GM12878 (cell line): ENCODE data around the gene PPP1R1B. TPM values are rescaled to one million over a fixed set of nuclear protein-coding genes. Genes with fewer than 3 reads are reported as not detected.

Experiments
- ATAC-seq: fragments of 200-7000 bp; cut with Tn5 transposase; 3 replicates; pipeline ENCODE4 v1.9.1; 2020; ENCODE audit warnings: mild to moderate bottlenecking, moderate library complexity
- BruUV-seq: library from RNA; stranded (reverse); fragments of 400-500 nt; replicated peaks from 2 replicates; lab custom pipeline; 2021; lab: Mats Ljungman, UMichigan
- CTCF ChIA-PET: fragments of 300-600 bp; sonication (Branson Sonifier 250); formaldehyde crosslinking; extraction: SDS; loops from one replicate; lab custom pipeline; 2021; ENCODE audit warnings: inconsistent platforms; lab: Yijun Ruan, JAX
- POLR2A ChIA-PET: fragments of 350-600 bp; formaldehyde crosslinking; extraction: SDS; loops from one replicate; lab custom pipeline; 2021; ENCODE audit warnings: inconsistent platforms; lab: Charles Lee
- RAD21 ChIA-PET: fragments of 300-600 bp; sonication (Branson Sonifier 250); formaldehyde crosslinking; loops from one replicate; lab custom pipeline; 2023; ENCODE audit warnings: antibody characterized with exemption; ENCODE audit not compliant: unreplicated experiment; lab: Charles Lee
- SMC1A ChIA-PET: fragments of 300-600 bp; sonication (Branson Sonifier 250); formaldehyde crosslinking; loops from one replicate; lab custom pipeline; 2023; ENCODE audit not compliant: unreplicated experiment, uncharacterized antibody; lab: Charles Lee
- DNase-seq: peaks from one replicate; pipeline ENCODE4 v3.0.0-alpha.2; 2011; ENCODE audit warnings: low read depth, low spot score
- FAIRE-seq: peaks from 3 replicates; lab custom pipeline; 2011; peaks lifted over from hg19 to GRCh38; lab: Jason Lieb, UNC
- H2AFZ ChIP-seq: 2 replicates; pipeline ENCODE4 v1.6.0; 2011; ENCODE audit warnings: low read depth, low read length, control low read depth; ENCODE audit not compliant: control insufficient read depth
- H3K27ac ChIP-seq: 2 replicates; pipeline ENCODE4 v1.5.1; 2011; ENCODE audit warnings: control low read depth; ENCODE audit not compliant: control insufficient read depth, insufficient read depth
- H3K27me3 ChIP-seq, 2 experiments: replicated peaks in 1 of 2; 2 replicates each; pipeline versions ENCODE4 v1.6.0 to v1.6.1; 2011; ENCODE audit warnings: low read length in 1 of 2; ENCODE audit not compliant: control insufficient read depth in 2 of 2, insufficient read depth in 2 of 2
- H3K36me3 ChIP-seq, 2 experiments: 2 replicates each; pipeline ENCODE4 v1.5.1; 2011; ENCODE audit warnings: low read length in 1 of 2; ENCODE audit not compliant: control insufficient read depth in 2 of 2, insufficient read depth in 2 of 2
- H3K4me1 ChIP-seq: 2 replicates; pipeline ENCODE4 v1.6.1; 2011; ENCODE audit warnings: mild to moderate bottlenecking, low read length, moderate library complexity, mixed read lengths; ENCODE audit not compliant: control insufficient read depth, insufficient read depth
- H3K4me2 ChIP-seq: 2 replicates; pipeline ENCODE4 v1.6.0; 2011; ENCODE audit warnings: control low read depth; ENCODE audit not compliant: control insufficient read depth, insufficient read depth
- H3K4me3 ChIP-seq: fragments of 200-600 bp; sonication (generic); 2 replicates; pipeline ENCODE4 v1.5.1; 2016
- H3K79me2 ChIP-seq: 2 replicates; pipeline ENCODE4 v1.6.0; 2011; ENCODE audit warnings: low read length; ENCODE audit not compliant: control insufficient read depth, insufficient read depth
- H3K9ac ChIP-seq: 2 replicates; pipeline ENCODE4 v1.8.0; 2011; ENCODE audit warnings: low read length, control low read depth, mixed read lengths; ENCODE audit not compliant: control insufficient read depth, insufficient read depth
- H3K9me3 ChIP-seq: replicated peaks from 3 replicates; pipeline ENCODE4 v1.5.1; 2011; ENCODE audit warnings: mild to moderate bottlenecking, low read length; ENCODE audit not compliant: control insufficient read depth, insufficient read depth
- H4K20me1 ChIP-seq: 2 replicates; pipeline ENCODE4 v1.6.0; 2011; ENCODE audit not compliant: control insufficient read depth, insufficient read depth
- CHD1 ChIP-seq: IDR thresholded peaks from 2 replicates; pipeline ENCODE4 v1.6.1; 2012; ENCODE audit warnings: low read depth, low read length, improper control_type of control experiment
- IRF5 ChIP-seq: fragments of 450-650 bp; IDR thresholded peaks from 2 replicates; pipeline ENCODE4 v1.6.1; 2017; ENCODE audit warnings: borderline replicate concordance
- RCOR1 ChIP-seq: conservative IDR thresholded peaks from 2 replicates; pipeline ENCODE4 v1.6.1; 2012; ENCODE audit warnings: low read depth, low read length, improper control_type of control experiment
- SMARCA5 ChIP-seq: fragments of 450-650 bp; IDR thresholded peaks from 2 replicates; pipeline ENCODE4 v1.6.1; 2017; ENCODE audit warnings: mild to moderate bottlenecking
- TBL1XR1 ChIP-seq: IDR thresholded peaks from 2 replicates; pipeline ENCODE4 v1.6.1; 2012; ENCODE audit warnings: low read depth, low read length, improper control_type of control experiment
- WGBS: methylation state at CpG from one replicate; pipeline ENCODE4 v1.1.6; 2016; ENCODE audit warnings: low lambda C conversion rate; ENCODE audit not compliant: insufficient replicate concordance, insufficient coverage; ENCODE audit errors: missing lambda C conversion rate; 5-methylcytosine and 5-hydroxymethylcytosine counted together
- in situ Hi-C: fragments of 300-500 bp; cut with MboI; formaldehyde crosslinking; loops from 9 replicates; pipeline ENCODE4 v1.14.3; 2018; ENCODE audit warnings: mixed read lengths
- intact Hi-C: fragments of 100-400 bp; cut with micrococcal nuclease; formaldehyde crosslinking; loops from one replicate; pipeline ENCODE4 v1.14.2; 2022; ENCODE audit not compliant: unreplicated experiment
- polyA plus RNA-seq, 11 experiments: library from polyadenylated mRNA; depleted of rRNA in 4 of 11; unstranded in 6 of 11; stranded (reverse) in 5 of 11; fragments of >200 nt; fragmentation: Nextera tagmentation in 4 of 11; fragmentation: Illumina TruSeq in 1 of 11; extraction: Ambion mirVana in 4 of 11; extraction: Trizol in 1 of 11; gene quantifications; 1 replicate in 1 of 11; 2 replicates in 10 of 11; pipeline versions ENCODE4 v1.2.1 to v1.2.3, GENCODE V29; 2011 to 2016; ENCODE audit warnings: inconsistent platforms in 2 of 11, missing spikeins in 2 of 11, low read depth in 1 of 11
- total RNA-seq, 4 experiments: library from RNA; depleted of rRNA in 3 of 4; stranded (reverse); fragments of >200 nt in 3 of 4; fragmentation: Illumina TruSeq in 1 of 4; extraction: Trizol in 1 of 4; gene quantifications; 2 replicates each; pipeline versions ENCODE4 v1.2.1 to v1.2.3, GENCODE V29; 2013 to 2021
- TF ChIP-seq, protein P1 (sequence below): fragments of 450-650 bp; IDR thresholded peaks from 2 replicates; pipeline ENCODE4 v1.6.1; 2018; ENCODE audit warnings: borderline replicate concordance, mild to moderate bottlenecking; ENCODE audit not compliant: partially characterized antibody

The PPP1R1B gene
- total and polyA plus RNA-seq, 10 of the 15 experiments (the other 5 are each of a cell fraction or from before 2014, with no cell fraction given) = 0.08 TPM; not detected in 9

DNA sequence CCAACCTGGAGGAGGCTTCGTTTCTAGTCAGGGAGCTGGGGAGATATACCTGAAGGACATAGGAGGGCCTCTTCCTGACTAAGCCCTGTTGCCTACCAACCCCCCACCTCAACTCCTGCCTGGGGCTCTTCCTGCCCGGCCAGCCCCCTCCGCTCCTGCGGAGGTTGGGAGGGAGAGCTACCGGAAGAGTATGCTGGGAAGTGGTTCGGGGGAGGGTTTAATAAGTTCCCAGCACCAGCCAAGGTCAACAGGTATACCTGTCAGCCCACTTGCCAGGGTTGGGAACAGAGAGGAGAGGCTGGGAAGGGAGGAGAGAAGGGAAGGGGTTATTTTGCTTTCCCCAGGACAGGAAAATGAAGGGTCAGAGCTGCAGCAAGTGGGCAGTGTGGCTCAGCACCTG is 4.7 kb downstream of the PPP1R1B start:
- RAD21 ChIA-PET = interaction anchor here (1.2 kb wide), 1 partner anchor 10 kb away, joined by 5 read pairs; no protein-coding TSS in a partner anchor
- Histone ChIP-seq H3K79me2 (no peaks in the 10 kb centered on the region), H4K20me1 (no peaks in the 10 kb centered on the region), H2AFZ (no peak overlapping the region), H3K36me3 (no peaks in the 10 kb centered on the region), H3K27ac (no peak overlapping the region), H3K9ac (no peak overlapping the region), H3K9me3 (no peaks in the 10 kb centered on the region), H3K4me3 (no peak overlapping the region), H3K27me3 (peaks cover 5 to 6% of the 10 kb centered on the region in 2 experiments), H3K4me2 (no peak overlapping the region), H3K4me1 (peaks cover 3% of the 10 kb centered on the region)
- BruUV-seq = no TSS peak
- FAIRE-seq (no peak), DNase-seq (no peak), ATAC-seq (no peak)
- in situ Hi-C loops = no loop called here
- SMC1A ChIA-PET = interaction anchor here (0.9 kb wide), 1 partner anchor 9 kb away, joined by 5 read pairs; no protein-coding TSS in a partner anchor
- intact Hi-C loops = no loop called here
- POLR2A ChIA-PET = interaction anchor here (0.5 to 0.6 kb wide), 2 partner anchors 176 to 203 kb away, joined by 4 to 6 read pairs; no protein-coding TSS in a partner anchor
- 40% methylated on average over 6 of the region's 6 CpGs for WGBS
- CTCF ChIA-PET = interaction anchor here (0.8 to 15.5 kb wide), 7 partner anchors 9 to 215 kb away, joined by 3 to 225 read pairs (median 3); no protein-coding TSS in a partner anchor
- TF ChIP-seq SMARCA5 (no peak), TBL1XR1 (no peak), IRF5 (no peak), CHD1 (no peak), RCOR1 (no peak)
- TF ChIP-seq, protein P1, sequence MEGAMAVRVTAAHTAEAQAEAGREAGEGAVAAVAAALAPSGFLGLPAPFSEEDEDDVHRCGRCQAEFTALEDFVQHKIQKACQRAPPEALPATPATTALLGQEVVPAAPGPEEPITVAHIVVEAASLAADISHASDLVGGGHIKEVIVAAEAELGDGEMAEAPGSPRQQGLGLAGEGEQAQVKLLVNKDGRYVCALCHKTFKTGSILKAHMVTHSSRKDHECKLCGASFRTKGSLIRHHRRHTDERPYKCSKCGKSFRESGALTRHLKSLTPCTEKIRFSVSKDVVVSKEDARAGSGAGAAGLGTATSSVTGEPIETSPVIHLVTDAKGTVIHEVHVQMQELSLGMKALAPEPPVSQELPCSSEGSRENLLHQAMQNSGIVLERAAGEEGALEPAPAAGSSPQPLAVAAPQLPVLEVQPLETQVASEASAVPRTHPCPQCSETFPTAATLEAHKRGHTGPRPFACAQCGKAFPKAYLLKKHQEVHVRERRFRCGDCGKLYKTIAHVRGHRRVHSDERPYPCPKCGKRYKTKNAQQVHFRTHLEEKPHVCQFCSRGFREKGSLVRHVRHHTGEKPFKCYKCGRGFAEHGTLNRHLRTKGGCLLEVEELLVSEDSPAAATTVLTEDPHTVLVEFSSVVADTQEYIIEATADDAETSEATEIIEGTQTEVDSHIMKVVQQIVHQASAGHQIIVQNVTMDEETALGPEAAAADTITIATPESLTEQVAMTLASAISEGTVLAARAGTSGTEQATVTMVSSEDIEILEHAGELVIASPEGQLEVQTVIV = no peak
